Astrocyte of the hippocampus (primary cell): Measurements from ENCODE around the gene DHDH.

Experiments
- DNase-seq: peaks from one replicate; pipeline ENCODE4 v3.0.0; 2011; ENCODE audit warnings: low read depth, low spot score

DHDH gene

DNA sequence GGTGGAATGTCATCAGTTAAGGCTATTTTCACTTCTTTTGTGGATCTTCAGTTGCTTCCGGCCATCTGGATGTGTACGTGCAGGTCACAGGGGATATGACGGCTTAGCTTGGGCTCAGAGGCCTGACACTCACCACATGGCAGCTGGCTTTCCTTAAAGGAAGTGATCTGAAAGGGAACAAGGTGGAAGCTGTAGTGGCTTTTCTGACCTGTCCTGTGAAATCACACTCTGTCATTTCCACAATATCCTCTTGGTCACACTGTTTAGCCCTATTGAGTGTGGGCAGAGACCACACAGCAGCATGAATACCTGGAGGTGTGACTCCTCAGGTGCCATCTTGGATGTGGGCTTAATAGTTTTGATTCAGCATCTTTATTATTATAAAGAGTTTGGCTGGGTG is 16.7 kb downstream of the DHDH start:
- no peak for DNase-seq

DNA sequence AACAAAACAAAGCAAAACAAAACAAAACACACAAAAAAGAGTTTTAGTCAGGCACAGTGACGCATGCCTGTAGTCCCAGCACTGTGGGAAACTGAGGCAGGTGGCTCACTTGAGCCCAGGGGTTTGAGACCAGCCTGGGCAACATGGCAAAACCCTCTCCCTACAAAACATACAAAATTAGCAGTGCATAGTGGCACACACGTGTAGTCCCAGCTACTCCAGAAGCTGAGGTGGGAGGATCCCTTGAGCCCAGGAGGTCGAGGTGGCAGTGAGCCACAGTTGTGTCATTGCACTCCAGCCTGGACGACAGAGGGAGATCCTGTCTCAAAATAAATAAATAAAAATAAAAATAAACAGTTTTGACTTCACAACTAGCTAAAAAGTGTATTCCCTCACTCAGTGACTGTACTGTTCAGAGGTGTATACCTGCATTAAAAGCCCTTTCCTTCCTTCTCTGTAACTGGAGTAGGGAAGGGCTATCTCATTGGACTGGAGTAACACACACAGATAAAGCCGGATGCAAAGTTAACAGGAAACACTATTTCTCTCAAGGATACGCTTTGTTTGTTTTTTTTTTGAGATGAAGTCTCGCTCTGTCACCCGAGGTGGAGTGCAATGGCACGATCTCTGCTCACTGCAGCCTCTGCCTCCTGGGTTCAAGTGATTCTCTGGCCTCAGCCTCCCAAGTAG is 17.5 kb downstream of the DHDH start:
- no peak for DNase-seq

DNA sequence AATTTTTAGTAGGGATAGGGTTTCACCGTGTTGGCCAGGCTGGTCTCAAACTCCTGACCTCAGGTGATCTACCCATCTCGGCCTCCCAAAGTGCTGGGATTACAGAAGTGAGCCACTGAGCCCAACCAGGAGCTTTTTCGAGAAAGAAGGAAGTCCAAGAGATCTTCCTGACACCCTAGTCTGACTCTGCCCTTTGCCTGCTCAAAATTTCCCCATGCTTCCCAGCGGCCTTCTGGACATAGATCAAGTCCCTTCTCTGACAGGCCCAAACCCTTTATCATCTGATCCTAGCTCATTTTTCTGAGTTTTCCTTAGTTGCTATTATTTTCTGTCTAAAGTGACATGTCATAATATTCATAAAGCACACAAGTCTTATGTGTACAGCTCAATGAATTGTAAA is 19.6 kb downstream of the DHDH start:
- DNase-seq, result no peak

DNA sequence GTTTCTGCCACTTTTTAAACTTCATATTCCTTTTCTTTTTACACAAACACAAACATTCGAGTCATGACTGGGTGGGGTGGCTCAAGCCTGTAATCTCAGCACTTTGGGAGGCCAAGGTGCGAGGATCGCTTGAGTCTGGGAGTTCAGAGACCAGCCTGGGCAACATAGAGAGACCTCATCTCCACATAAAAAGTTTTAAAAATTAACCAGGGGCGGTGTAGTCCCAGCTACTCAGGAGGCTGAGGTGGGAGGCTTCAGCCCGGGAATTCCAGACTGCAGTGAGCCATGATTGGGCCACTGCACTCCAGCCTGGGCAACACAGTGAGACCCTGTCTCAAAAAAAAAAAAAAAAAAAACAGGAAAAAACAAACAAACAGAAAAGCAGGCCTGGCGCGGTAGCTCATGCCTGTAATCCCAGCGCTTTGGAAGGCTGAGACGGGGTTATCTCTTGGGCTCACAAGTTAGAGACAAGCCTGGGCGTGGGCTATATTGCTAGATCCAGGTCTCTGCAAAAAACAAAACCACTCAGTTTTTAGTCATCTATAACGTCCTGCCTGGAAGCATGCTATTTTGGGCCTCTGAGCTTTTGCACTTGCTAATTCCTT is 20.6 kb downstream of the DHDH start:
- no peak for DNase-seq

DNA sequence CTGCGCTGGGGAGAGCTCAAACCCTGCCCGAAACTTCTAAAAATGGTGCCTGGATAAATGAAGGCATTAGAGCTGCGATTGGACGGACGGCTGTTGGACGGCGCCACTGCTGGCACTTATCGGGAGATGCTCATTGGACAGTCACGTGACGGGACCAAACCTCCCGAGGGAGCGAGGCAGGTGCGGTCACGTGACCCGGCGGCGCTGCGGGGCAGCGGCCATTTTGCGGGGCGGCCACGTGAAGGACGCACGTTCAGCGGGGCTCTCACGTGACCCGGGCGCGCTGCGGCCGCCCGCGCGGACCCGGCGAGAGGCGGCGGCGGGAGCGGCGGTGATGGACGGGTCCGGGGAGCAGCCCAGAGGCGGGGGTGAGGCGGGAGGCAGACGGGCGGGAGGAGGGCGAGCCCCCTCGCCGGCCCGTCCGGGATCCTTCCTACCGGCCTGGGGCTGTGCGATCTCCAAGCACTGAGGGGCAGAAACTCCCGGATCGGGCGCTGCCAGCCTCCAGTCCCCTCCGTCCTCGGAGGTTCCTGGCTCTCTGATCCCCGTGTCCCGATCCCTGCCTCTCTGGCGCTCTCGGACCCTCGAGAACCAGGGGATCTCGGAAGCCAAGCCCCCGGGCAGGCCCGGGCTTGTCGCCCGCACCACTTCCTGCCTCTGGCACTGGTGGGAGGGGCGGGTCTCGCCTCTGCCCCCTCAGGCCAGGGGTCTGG is 21.3 kb downstream of the DHDH start, which contains the start of gene BAX:
TSS of gene BAX (plus strand) at position 281 of the 713 bp plus-strand sequence. CDS start at position 335, 54 bp downstream.
- DNase-seq, result peak; percentile 98

DNA sequence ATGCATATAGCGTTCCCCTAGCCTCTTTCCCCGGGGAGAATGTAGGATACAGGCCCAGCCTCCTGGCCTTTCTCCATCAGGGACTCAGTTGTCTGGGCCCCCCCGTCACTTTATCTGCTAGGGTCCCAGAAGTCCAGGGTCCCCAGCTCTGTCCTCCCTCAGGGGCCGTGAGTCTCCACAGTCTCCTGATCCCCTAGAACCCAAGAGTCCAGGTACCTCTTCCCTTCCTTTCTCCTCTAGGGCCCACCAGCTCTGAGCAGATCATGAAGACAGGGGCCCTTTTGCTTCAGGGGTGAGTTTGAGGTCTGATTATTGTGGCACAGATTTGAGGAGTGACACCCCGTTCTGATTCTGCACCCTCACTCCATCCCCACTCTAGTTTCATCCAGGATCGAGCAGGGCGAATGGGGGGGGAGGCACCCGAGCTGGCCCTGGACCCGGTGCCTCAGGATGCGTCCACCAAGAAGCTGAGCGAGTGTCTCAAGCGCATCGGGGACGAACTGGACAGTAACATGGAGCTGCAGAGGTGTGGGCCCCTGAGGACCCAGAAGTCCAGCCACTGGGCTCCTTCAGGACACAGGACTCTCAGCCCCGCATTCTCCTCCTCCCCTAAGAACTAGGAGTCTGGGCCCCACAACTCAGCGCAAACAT is 21.9 kb downstream of the DHDH start:
- peak; percentile 10 for DNase-seq

DNA sequence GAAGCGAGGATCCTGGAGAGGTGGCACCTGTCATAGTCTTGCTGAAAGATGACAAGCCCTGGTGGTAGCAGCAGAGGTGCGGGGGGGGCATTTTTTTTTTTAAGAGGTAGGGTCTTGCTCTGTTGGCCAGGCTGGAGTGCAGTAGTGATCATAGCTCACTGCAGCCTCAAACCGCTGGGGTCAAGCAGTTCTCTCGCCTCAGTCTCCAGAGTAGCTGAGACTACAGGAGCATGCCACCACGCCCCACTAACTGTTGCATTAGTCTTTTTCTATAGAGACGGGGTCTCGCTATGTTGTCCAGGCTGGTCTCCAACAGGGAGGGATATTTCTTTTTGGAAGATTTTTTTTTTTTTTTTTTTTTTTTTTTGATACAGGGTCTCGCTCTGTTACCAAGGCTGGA is 24.5 kb downstream of the DHDH start:
- DNase-seq, result no peak

DNA sequence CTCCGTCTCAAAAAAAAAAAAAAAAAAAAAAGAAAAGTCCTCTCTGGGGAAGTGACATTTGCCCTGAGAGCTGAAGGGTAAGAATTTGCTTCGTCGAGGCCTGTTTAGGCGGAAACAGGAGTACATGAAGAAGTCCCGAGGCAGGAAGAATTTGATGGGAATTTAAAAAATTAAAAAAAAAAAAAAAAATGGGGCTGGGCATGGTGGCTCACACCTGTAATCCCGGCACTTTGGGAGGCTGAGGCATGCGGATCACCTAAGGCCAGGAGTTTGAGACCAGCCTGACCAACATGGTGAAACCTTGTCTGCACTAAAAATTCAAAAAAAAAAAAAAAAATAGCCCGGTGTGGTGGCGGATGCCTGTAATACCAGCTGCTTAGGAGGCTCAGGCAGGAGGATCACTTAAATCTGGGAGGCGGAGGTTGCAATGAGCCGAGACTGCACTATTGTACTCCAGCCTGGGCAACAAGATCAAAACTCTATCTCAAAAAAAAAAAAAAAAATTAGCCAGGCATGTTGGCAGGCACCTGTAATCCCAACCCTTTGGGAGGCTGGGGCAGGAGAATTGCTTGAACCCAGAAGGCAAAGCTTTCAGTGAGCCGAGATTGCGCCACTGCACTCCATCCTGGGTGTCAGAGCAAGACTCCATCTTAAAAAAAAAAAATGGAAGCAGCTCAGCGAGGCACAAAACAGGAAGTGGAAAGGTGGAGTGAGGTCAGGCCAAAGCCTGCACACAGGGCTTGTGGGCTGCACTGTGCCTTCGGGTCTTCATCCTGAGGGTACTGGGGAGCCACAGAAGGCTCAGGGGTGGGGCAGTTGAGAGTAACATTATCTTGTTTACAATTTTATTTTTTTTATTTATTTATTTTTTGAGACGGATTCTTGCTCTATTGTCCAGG is 26.1 kb downstream of the DHDH start:
- no peak for DNase-seq

DNA sequence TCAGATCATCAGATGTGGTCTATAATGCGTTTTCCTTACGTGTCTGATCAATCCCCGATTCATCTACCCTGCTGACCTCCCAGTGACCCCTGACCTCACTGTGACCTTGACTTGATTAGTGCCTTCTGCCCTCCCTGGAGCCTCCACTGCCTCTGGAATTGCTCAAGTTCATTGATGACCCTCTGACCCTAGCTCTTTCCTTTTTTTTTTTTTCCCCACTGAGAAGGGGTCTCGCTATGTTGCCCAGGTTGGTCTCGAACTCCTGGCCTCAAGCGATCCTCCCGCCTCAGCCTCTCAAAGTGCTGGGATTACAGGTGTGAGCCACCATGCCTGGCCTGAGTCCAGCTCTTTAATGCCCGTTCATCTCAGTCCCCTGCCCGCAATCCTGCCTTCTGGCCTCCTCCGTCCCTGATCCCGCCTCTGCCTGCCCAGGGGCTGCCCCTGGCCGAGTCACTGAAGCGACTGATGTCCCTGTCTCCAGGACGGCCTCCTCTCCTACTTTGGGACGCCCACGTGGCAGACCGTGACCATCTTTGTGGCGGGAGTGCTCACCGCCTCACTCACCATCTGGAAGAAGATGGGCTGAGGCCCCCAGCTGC is 27.7 kb downstream of the DHDH start:
- peak; percentile 11 for DNase-seq

DNA sequence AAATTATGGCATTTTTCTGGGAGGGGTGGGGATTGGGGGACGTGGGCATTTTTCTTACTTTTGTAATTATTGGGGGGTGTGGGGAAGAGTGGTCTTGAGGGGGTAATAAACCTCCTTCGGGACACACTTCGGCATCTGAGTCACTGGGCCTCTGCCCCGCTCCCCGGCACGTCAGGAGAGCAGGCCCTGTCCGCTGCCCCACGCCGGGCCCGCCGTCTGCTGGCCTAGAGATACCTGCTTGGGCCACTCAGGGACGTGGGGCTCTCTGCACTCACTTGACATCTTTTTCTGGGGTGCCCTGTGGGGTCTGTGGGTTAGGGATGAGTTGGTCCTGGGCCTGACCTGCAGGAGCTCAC is 28.2 kb downstream of the DHDH start:
- no peak for DNase-seq

DNA sequence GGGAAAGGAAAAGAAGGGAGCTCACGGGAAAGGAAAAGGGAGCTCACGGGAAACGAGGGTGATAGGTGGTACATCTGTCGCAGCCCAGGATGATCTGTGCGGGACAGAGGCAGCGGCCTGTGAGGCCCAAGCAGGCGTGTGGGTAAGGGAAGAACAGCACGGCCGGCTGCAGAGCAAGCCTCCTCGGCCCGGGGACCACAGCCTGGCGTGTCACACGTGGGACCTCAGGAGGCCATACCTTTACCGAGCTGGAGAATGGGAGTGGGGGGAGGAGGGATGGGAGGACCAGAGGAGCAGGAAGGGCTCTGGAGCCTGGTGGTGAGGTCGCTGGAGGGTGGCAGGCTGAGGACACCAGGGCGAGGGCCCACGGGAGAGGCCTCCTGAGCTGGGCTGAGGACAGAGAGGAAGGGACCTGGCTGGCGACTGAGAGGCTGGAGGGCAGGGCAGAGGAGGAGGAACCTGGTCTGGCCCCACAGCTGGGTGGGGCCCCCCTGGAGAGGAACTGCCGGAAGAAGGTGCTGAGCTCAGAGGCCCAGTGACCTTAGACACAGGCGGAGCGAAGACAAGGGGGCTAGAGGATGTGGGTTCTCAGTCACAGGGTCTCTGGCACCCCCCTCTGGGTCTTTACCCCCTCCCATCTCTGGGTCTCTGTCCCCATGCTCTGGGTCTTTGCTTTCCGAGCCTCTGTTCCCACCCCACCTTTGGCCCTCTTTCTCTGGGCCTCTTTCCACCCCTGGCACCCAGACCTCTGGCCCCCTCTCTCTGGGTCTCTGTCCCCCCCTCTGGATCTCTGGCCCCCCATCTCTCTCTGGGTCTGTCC is 28.7 kb downstream of the DHDH start:
- DNase-seq, result peak; percentile 42

DNA sequence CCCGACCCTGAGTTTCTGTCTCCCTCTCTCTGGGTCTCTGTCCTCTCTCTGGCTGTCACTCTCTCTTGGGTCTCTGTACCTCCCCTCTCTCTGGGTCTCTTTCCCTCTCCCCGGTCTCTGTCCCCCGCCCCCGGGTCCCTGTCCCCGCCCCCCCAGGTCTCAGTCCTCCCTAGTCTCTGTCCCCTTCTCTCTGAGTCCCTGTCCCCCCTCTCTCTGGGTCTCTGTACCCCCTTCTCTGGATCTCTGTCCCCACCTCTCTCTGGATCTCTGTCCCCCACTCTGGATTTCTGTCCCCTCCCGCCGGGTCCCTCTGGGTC is 29.3 kb downstream of the DHDH start:
- DNase-seq, result no peak

DNA sequence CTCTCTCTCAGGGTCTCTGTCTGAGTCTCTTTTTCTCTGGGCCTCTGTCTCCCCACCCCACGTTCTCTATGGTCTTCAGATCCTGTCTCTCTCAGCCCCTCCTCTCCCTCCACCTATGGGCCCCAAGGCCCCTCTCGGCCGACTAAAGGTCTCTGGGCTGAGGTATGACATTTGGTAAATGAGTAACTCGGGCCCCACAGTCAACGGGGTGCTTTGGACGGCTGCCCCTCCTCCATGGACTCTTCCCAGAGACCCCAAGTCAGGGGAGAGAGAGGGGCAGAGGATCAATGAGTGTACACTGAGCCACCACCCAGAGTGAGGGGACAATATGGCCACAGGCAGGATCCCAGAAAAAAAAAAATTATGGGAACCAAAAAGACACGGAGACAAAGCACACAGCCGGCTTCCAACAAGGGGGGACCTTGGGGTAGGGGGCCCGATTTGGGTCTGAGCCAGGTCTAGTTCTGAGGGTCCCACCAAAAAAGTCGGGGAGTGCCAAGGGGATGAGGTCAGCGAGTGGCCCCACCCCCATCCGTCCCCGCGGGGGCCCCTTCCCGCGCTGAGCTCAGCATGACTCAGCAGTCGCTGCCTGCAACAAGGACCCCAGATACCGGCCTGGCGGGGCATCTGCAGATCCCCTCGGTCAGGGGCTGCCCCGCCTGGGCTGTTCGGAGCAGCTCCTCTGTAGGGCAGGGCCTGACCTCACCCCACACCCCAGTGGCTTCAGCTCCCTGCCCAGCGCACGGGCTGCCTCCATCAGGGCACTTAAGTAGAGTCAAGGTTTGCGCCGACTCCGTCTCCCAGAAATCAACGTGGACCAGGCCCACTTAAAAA is 30.1 kb downstream of the DHDH start:
- peak; percentile 80 for DNase-seq

DNA sequence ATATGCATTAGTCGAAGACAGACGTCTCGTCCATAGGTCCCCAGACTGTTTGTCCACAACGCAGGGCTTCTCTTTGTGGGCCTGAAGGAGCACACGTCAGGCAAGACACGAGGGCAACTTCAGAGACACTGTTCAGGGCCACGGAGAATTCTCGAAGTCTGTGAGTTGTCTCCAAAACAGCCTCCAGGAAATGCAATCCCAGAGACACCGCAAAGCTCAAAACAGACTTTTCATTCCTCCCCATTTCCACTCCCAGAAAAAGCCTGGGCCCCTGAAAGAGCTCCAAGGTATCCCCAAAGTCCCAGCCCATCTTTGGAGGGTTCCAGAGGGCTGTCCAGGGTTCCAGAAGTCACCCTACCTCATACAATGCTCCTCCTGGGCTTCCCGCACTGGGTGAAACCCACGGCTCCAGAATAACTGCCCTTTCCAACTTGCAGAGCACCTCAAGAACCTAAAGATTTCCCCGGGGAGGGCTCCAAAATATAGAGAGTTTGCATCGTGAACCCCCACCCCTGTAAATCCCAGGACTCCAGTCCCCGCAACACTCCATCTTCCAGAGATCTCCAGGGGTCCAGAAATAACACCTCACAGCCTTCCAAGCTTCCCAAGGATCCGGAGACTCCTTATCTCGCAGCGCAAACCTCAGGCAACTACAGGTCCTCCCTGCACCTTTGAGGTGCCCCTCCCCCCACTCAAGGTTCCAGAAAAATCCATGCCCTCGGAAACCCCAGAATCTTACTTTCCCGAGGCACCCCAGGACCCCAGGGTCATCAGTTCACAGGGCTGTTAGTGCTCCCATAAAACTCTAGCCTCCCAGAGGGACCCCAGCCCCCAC is 30.9 kb downstream of the DHDH start:
- peak; percentile 25 for DNase-seq

DNA sequence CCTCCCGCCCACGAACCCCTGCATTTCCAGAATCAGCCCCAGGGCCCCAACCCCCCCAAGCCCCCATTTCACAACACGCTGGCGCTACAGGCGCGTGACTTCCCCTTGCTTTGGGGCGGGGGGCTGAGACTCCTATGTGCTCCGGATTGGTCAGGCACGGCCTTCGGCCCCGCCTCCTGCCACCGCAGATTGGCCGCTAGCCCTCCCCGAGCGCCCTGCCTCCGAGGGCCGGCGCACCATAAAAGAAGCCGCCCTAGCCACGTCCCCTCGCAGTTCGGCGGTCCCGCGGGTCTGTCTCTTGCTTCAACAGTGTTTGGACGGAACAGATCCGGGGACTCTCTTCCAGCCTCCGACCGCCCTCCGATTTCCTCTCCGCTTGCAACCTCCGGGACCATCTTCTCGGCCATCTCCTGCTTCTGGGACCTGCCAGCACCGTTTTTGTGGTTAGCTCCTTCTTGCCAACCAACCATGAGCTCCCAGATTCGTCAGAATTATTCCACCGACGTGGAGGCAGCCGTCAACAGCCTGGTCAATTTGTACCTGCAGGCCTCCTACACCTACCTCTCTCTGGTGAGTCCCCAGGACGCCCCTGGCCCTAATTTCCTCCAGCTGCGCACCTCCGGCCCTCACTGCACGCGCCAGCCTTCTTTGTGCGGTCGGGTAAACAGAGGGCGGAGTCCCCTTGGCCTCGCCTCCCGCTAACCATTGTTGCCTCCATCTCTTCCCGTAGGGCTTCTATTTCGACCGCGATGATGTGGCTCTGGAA is 31.7 kb downstream of the DHDH start, which contains the start of gene FTL:
TSS of gene FTL (plus strand) at position 270 of the 766 bp plus-strand sequence. CDS start at position 469, 199 bp downstream.
- peak; percentile 98 for DNase-seq

DNA sequence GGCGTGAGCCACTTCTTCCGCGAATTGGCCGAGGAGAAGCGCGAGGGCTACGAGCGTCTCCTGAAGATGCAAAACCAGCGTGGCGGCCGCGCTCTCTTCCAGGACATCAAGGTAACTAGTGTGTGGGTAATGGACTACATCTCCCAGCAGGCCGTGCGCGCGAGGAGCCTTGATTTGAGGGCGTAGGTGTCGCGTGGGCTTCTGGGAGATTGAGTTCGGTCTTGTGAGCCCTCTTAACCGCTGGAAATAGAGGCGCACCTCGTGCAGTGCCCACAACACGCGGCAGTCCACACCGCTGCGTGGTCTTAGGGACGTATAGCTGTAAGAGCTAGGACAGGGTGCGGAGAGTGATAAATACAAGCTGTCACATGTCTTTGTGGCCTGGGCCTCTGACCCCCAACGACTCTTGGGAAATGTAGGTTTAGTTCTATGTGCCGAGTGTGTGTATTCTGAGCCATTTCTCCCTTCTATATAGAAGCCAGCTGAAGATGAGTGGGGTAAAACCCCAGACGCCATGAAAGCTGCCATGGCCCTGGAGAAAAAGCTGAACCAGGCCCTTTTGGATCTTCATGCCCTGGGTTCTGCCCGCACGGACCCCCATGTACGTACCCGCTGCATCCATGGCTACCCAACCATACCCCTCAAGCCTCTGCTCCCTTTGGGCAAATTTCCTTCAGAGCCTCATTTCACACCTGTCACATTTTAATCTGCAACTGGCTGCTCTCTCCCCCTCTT is 32.5 kb downstream of the DHDH start:
- DNase-seq, result peak; percentile 91
